HCT116 (cell line): Measurements from ENCODE around the gene PPM1J. TPM values are rescaled to one million over a fixed set of nuclear protein-coding genes. Genes with fewer than 3 reads are reported as not detected.

Source experiments
- ATAC-seq: fragments of 200-7000 bp; cut with Tn5 transposase; 2 replicates; pipeline ENCODE4 v1.9.1; 2020; ENCODE audit warnings: mild to moderate bottlenecking, moderate library complexity
- BruUV-seq: library from RNA; stranded (reverse); fragments of 400-500 nt; replicated peaks from 2 replicates; lab custom pipeline; 2021; lab: Mats Ljungman, UMichigan
- CTCF ChIA-PET: fragments of 300-600 bp; sonication (Branson Sonifier 250); formaldehyde crosslinking; loops from one replicate; lab custom pipeline; 2021; ENCODE audit warnings: antibody characterized with exemption; lab: Charles Lee
- POLR2A ChIA-PET: fragments of 300-600, 350-600 bp; sonication (Branson Sonifier 250); formaldehyde crosslinking; loops from one replicate; lab custom pipeline; 2021; ENCODE audit warnings: antibody characterized with exemption; lab: Charles Lee
- RAD21 ChIA-PET, 2 experiments: fragments of 300-600 bp; sonication (Branson Sonifier 250); formaldehyde crosslinking; loops; one replicate each; lab custom pipeline; 2023; ENCODE audit warnings: low total read pairs in 2 of 2; ENCODE audit not compliant: uncharacterized antibody in 2 of 2, unreplicated experiment in 2 of 2, low non-redundant PET in 1 of 2; lab: Charles Lee
- DNase-seq: peaks from one replicate; pipeline ENCODE4 v3.0.0-alpha.2; 2010; ENCODE audit warnings: low read depth, low spot score
- H2AFZ ChIP-seq: fragments of 200-600 bp; shearing (Covaris generic), sonication (generic); 2 replicates; pipeline ENCODE4 v1.6.1; 2017; ENCODE audit warnings: low read depth, mixed run types, mixed read lengths, antibody characterized with exemption, low read length; ENCODE audit not compliant: poor library complexity, severe bottlenecking
- H3K27ac ChIP-seq: 2 replicates; pipeline ENCODE4 v1.5.1; 2012; ENCODE audit warnings: low read depth, low read length
- H3K27me3 ChIP-seq: fragments of 200-600 bp; sonication (generic); 2 replicates; pipeline ENCODE4 v1.6.1; 2016; ENCODE audit warnings: mixed run types, low read length, mixed read lengths; ENCODE audit not compliant: insufficient read depth
- H3K36me3 ChIP-seq, 2 experiments: fragments of 200-500 bp in 1 of 2; fragments of 200-600 bp in 1 of 2; sonication (Bioruptor generic) in 1 of 2; sonication (generic) in 1 of 2; 2 replicates each; pipeline versions ENCODE4 v1.5.1 to v1.6.1; 2014 to 2016; ENCODE audit warnings: low read length in 2 of 2, inconsistent platforms in 1 of 2, mixed read lengths in 1 of 2, mixed run types in 1 of 2; ENCODE audit not compliant: insufficient read depth in 2 of 2, control insufficient read depth in 1 of 2
- H3K4me1 ChIP-seq, 2 experiments: fragments of 200-600 bp in 1 of 2; sonication (generic) in 1 of 2; 2 replicates each; pipeline versions ENCODE4 v1.5.1 to v1.6.1; 2012 to 2017; ENCODE audit warnings: low read length in 2 of 2, inconsistent platforms in 1 of 2, mild to moderate bottlenecking in 1 of 2, mixed read lengths in 1 of 2, mixed run types in 1 of 2, moderate library complexity in 1 of 2; ENCODE audit not compliant: insufficient read depth in 2 of 2, control insufficient read depth in 1 of 2
- H3K4me2 ChIP-seq: fragments of 200-600 bp; sonication (generic); 2 replicates; pipeline ENCODE4 v1.6.1; 2017; ENCODE audit warnings: mixed run types, low read length, mixed read lengths
- H3K4me3 ChIP-seq, 2 experiments: fragments of 200-600 bp in 1 of 2; sonication (generic) in 1 of 2; replicated peaks in 1 of 2; 2 replicates each; pipeline ENCODE4 v1.5.1; 2011 to 2016; ENCODE audit warnings: low read length in 2 of 2, control low read depth in 1 of 2, low read depth in 1 of 2, mild to moderate bottlenecking in 1 of 2, mixed read lengths in 1 of 2, mixed run types in 1 of 2
- H3K79me2 ChIP-seq: fragments of 200-600 bp; sonication (generic); 2 replicates; pipeline ENCODE4 v1.6.1; 2017; ENCODE audit warnings: mild to moderate bottlenecking, mixed run types, low read length, moderate library complexity, mixed read lengths; ENCODE audit not compliant: insufficient read depth
- H3K9ac ChIP-seq: fragments of 200-600 bp; sonication (generic); 2 replicates; pipeline ENCODE4 v1.6.1; 2016; ENCODE audit warnings: low read length, mixed read lengths
- H3K9me2 ChIP-seq: fragments of 200-600 bp; sonication (generic), shearing (Covaris generic); 2 replicates; pipeline ENCODE4 v1.6.1; 2017; ENCODE audit warnings: mixed run types, mild to moderate bottlenecking, moderate library complexity; ENCODE audit not compliant: insufficient read depth
- H3K9me3 ChIP-seq, 2 experiments: fragments of 200-500 bp in 1 of 2; fragments of 200-600 bp in 1 of 2; sonication (Bioruptor generic) in 1 of 2; sonication (generic) in 1 of 2; 2 replicates each; pipeline ENCODE4 v1.6.1; 2014 to 2017; ENCODE audit warnings: low read length in 2 of 2, mixed read lengths in 2 of 2, inconsistent platforms in 1 of 2, low read depth in 1 of 2, mild to moderate bottlenecking in 1 of 2, mixed run types in 1 of 2, moderate library complexity in 1 of 2; ENCODE audit not compliant: control insufficient read depth in 1 of 2, insufficient read depth in 1 of 2
- H4K20me1 ChIP-seq: fragments of 200-600 bp; sonication (generic), shearing (Covaris generic); 2 replicates; pipeline ENCODE4 v1.6.1; 2017; ENCODE audit warnings: mixed run types, mild to moderate bottlenecking, moderate library complexity; ENCODE audit not compliant: insufficient read depth
- EGR1 ChIP-seq: IDR thresholded peaks from 2 replicates; pipeline ENCODE4 v1.6.1; 2012; ENCODE audit warnings: low read depth
- POLR2AphosphoS5 ChIP-seq: IDR thresholded peaks from 2 replicates; pipeline ENCODE4 v1.6.1; 2011; ENCODE audit warnings: mild to moderate bottlenecking, low read depth, low read length, moderate library complexity
- YY1 ChIP-seq: IDR thresholded peaks from 2 replicates; pipeline ENCODE4 v1.6.1; 2011; ENCODE audit warnings: low read length, low read depth, moderate library complexity, mild to moderate bottlenecking; ENCODE audit not compliant: insufficient replicate concordance; ENCODE audit errors: extremely low read depth
- intact Hi-C: fragments of 100-400 bp; cut with micrococcal nuclease; formaldehyde crosslinking; loops from 2 replicates; pipeline ENCODE4 v1.10.0; 2022
- total RNA-seq: library from RNA; stranded (reverse); gene quantifications from one replicate; pipeline ENCODE4 v1.2.1, GENCODE V29; 2021; ENCODE audit not compliant: unreplicated experiment

PPM1J gene
- total RNA-seq, 1 experiment from 2014 or later, result 7.5 TPM

GRCh38 chr1:112701227-112702066, 13.7 kb downstream of the PPM1J start:
- H3K4me3 ChIP-seq, result peak overlapping the region in 1 of 2 experiments; percentile 31; a peak in 1 of 4 replicates
- ATAC-seq (no peak), DNase-seq (no peak)
- ChIA-PET CTCF (interaction anchor here (1.2 kb wide), 1 partner anchor 305 kb away, joined by 3 read pairs; the partner anchor contains the start of gene CTTNBP2NL), RAD21 (no interaction called here), POLR2A (interaction anchor here (2.4 kb wide), 1 partner anchor 27 kb away, joined by 9 read pairs; the partner anchor contains the start of gene MOV10)
- peaks cover 53 to 75% of the 10 kb centered on the region in 2 experiments for H3K4me1 ChIP-seq
- H2AFZ ChIP-seq, result no peak overlapping the region
- peak; percentile 7; the same call in 1 of the 2 replicates for TF ChIP-seq POLR2AphosphoS5
- TF ChIP-seq YY1, result no peak
- intact Hi-C loops, result loop anchor here (10.0 kb wide), 1 partner anchor 177 kb away; no protein-coding TSS in a partner anchor
- BruUV-seq, result TSS peak; percentile 13
- H3K27ac ChIP-seq, result peak overlapping the region; percentile 73
- H3K9me3 ChIP-seq, result no peaks in the 10 kb centered on the region
- H3K36me3 ChIP-seq, result peaks cover 2 to 23% of the 10 kb centered on the region in 2 experiments; a peak in 2 of 4 replicates
- H3K9ac ChIP-seq, result peak overlapping the region; percentile 47
- H4K20me1 ChIP-seq, result no peaks in the 10 kb centered on the region
- peaks cover 35% of the 10 kb centered on the region for H3K79me2 ChIP-seq
- no peaks in the 10 kb centered on the region for H3K27me3 ChIP-seq
- H3K4me2 ChIP-seq, result peak overlapping the region; percentile 76
- H3K9me2 ChIP-seq, result no peaks in the 10 kb centered on the region

DNA sequence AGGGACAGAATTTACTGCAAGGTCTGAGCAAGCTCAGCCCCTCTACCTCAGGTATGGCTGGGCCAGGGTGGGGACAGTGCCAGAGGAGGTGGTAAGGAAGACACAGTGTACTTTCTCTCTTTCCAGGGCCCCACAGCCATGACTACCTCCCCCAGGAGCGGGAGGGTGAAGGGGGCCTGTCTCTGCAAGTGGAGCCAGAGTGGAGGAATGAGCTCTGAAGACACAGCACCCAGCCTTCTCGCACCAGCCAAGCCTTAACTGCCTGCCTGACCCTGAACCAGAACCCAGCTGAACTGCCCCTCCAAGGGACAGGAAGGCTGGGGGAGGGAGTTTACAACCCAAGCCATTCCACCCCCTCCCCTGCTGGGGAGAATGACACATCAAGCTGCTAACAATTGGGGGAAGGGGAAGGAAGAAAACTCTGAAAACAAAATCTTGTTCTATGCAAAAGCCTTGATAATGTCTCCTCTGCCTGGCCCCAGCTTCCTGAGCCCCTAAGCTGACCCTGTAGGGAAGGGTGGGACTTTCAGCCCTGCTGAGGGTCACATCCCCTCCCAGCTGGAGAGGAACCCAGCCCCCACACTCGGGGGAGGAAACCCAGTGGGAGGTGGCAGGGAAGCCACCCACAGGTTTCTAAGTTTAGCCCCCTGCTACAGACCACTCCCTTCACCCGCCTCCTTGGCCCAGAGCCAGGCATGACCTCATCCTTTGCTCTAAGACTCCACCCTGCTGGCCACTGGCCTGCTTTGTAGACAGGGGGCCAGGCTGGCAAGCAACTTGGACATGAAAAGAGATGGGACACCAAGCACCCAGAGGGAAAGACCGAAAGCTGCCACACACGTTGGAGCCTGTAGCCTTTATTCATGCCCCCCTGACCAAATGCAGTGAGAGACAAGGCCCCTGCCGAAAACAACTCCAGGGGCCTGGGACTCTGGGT, 14.6 kb downstream of the PPM1J start:
- Histone ChIP-seq H3K4me1 (peaks cover 48 to 68% of the 10 kb centered on the region in 2 experiments), H4K20me1 (no peaks in the 10 kb centered on the region), H3K9ac (peak overlapping the region; percentile 47), H3K36me3 (peaks cover 4 to 23% of the 10 kb centered on the region in 2 experiments; a peak in 3 of 4 replicates), H3K79me2 (peaks cover 26% of the 10 kb centered on the region), H3K4me2 (peak overlapping the region; percentile 76), H3K9me3 (no peaks in the 10 kb centered on the region), H3K27ac (peak overlapping the region; percentile 73), H3K27me3 (no peaks in the 10 kb centered on the region), H2AFZ (no peak overlapping the region), H3K9me2 (no peaks in the 10 kb centered on the region), H3K4me3 (peak overlapping the region; percentile 16 to 31)
- RAD21 ChIA-PET, result no interaction called here
- peak; percentile 46 for ATAC-seq
- peak; percentile 79 for TF ChIP-seq POLR2AphosphoS5
- no peak for TF ChIP-seq EGR1
- POLR2A ChIA-PET, result interaction anchor here (2.4 kb wide), 1 partner anchor 26 kb away, joined by 9 read pairs; the partner anchor contains the start of gene MOV10
- intact Hi-C loops, result loop anchor here (10.0 kb wide), 1 partner anchor 176 kb away; no protein-coding TSS in a partner anchor
- no TSS peak for BruUV-seq
- CTCF ChIA-PET, result interaction anchor here (1.2 kb wide), 1 partner anchor 304 kb away, joined by 3 read pairs; the partner anchor contains the start of gene CTTNBP2NL
- DNase-seq, result peak; percentile 77
